ENCODE results near the gene RPL29. TPM values are rescaled to one million over a fixed set of nuclear protein-coding genes. Genes with fewer than 3 reads are reported as not detected.

Gene RPL29
- total and polyA plus RNA-seq, 2 of the 8 experiments (the other 6 are each of a cell fraction or from before 2014, with no cell fraction given), result 1,467 to 2,660 TPM

- POLR2A ChIA-PET (ENCODE audit: partially characterized antibody), result interaction anchor here (0.5 to 2.1 kb wide), 2 partner anchors 10 to 479 kb away, joined by 3 to 12 read pairs; no protein-coding TSS in a partner anchor
- Histone ChIP-seq H4K91ac (replicated peaks; ENCODE audit: insufficient read length, low read length) (no peak overlapping the region), H3K36me3 (ENCODE audit: control insufficient read depth in 2 of 4, insufficient read depth in 4 of 4, low read length in 3 of 4) (no peaks in the 10 kb centered on the region), H3K27ac (ENCODE audit: low read depth, low read length) (no peak overlapping the region), H3K56ac (replicated peaks; ENCODE audit: insufficient read length, low read depth, low read length) (no peak overlapping the region), H2BK15ac (ENCODE audit: low read length) (no peak overlapping the region), H2BK120ac (replicated peaks; ENCODE audit: low read depth, low read length) (no peak overlapping the region), H3K9ac (replicated peaks in 1 of 4; ENCODE audit: extremely low read depth in 1 of 4, low read depth in 3 of 4, low read length in 3 of 4) (no peak overlapping the region), H2BK5ac (ENCODE audit: low read depth, low read length) (no peak overlapping the region), H3K14ac (ENCODE audit: insufficient read length) (no peak overlapping the region), H3K4ac (replicated peaks; ENCODE audit: insufficient read length, low read depth, low read length) (no peak overlapping the region), H3K79me1 (ENCODE audit: low read depth, low read length) (no peaks in the 10 kb centered on the region), H3K23ac (ENCODE audit: insufficient read length) (no peak overlapping the region), H3K4me3 (ENCODE audit: extremely low read depth in 1 of 4, insufficient read depth in 2 of 4, low read depth in 3 of 4, low read length in 4 of 4) (no peak overlapping the region), H3K27me3 (replicated peaks in 1 of 4; ENCODE audit: control insufficient read depth in 3 of 4, extremely low read depth in 1 of 4, insufficient read depth in 3 of 4, low read length in 3 of 4) (no peaks in the 10 kb centered on the region; a peak in 2 of 7 replicates), H3K4me2 (ENCODE audit: insufficient read depth in 1 of 2, low read depth in 2 of 2, low read length in 2 of 2) (peak overlapping the region in 1 of 2 experiments; percentile 54; a peak in 1 of 4 replicates), H2AFZ (ENCODE audit: low read length) (no peak overlapping the region; the same call in 1 of the 2 replicates), H2BK12ac (ENCODE audit: low read depth, low read length) (no peak overlapping the region), H3K79me2 (ENCODE audit: control insufficient read depth in 1 of 2, insufficient read depth in 2 of 2, low read length in 2 of 2) (no peaks in the 10 kb centered on the region), H3K23me2 (ENCODE audit: low read depth, low read length) (peaks cover 3% of the 10 kb centered on the region; the same call in 1 of the 2 replicates), H2AK5ac (ENCODE audit: low read depth, low read length) (no peak overlapping the region), H4K20me1 (replicated peaks in 1 of 2; ENCODE audit: control insufficient read depth in 1 of 2, insufficient read depth in 2 of 2, low read length in 2 of 2) (no peaks in the 10 kb centered on the region), H4K5ac (ENCODE audit: insufficient read length, low read depth, low read length) (no peak overlapping the region), H2BK20ac (ENCODE audit: low read length) (no peak overlapping the region), H4K8ac (ENCODE audit: extremely low read depth, insufficient read depth, low read length) (no peak overlapping the region), H3K18ac (ENCODE audit: extremely low read depth, low read length) (no peak overlapping the region), H3K9me3 (ENCODE audit: insufficient read depth in 2 of 2, low read depth in 1 of 2, low read length in 1 of 2) (no peaks in the 10 kb centered on the region), H3K4me1 (replicated peaks in 1 of 4; ENCODE audit: control insufficient read depth in 3 of 4, insufficient read depth in 4 of 4, low read length in 3 of 4) (peaks cover 11 to 46% (median 29%) of the 10 kb centered on the region in 4 experiments)
- DNase-seq (ENCODE audit: low read depth in 1 of 2, low spot score in 2 of 2), result peak; percentile 87 to 98
- WGBS, 2 experiments (ENCODE audit: extremely low coverage in 1 of 2, insufficient coverage in 1 of 2, insufficient read length in 1 of 2, insufficient replicate concordance in 2 of 2, low coverage in 1 of 2, low lambda C conversion rate in 2 of 2, missing lambda C conversion rate in 1 of 2), result 7% methylated on average over 17 of the region's 18 CpGs; no CpG with 5 or more reads in 1 of the 2 experiments
- no peak for FAIRE-seq
- CTCF ChIA-PET (ENCODE audit: partially characterized antibody), result interaction anchor here (0.6 to 24.7 kb wide), 42 partner anchors 9 to 387 kb away, joined by 3 to 984 read pairs (median 6); partner anchors contain the start of genes ABHD14A, ABHD14B, ACY1 and DUSP7
- peak; percentile 80 for TF ChIP-seq CREB1 (IDR thresholded peaks at IDR 0.05)
- TF ChIP-seq SIRT6 (IDR thresholded peaks at IDR 0.05; ENCODE audit: low read length), result no peak
- TF ChIP-seq EZH2 (IDR thresholded peaks at IDR 0.05; ENCODE audit: low read depth, low read length, severe bottlenecking), result no peak
- TF ChIP-seq BCL11A (IDR thresholded peaks at IDR 0.05; ENCODE audit: low read depth in 2 of 2, low read length in 2 of 2), result no peak
- TF ChIP-seq HDAC2 (IDR thresholded peaks at IDR 0.05; ENCODE audit: borderline replicate concordance in 1 of 2, low read depth in 2 of 2, low read length in 2 of 2), result no peak
- TF ChIP-seq TEAD4 (IDR thresholded peaks at IDR 0.05; ENCODE audit: low read depth, low read length), result 0 out of 2 replicates have a peak, but pooled peaks have one; percentile 3
- peak; percentile 40; the same call in 1 of the 2 replicates for TF ChIP-seq KDM5A (IDR thresholded peaks at IDR 0.05; ENCODE audit: low read length)
- no peak for TF ChIP-seq MAFK (IDR thresholded peaks at IDR 0.05; ENCODE audit: low read depth, low read length)
- TF ChIP-seq RAD21 (IDR thresholded peaks at IDR 0.05 in 1 of 2, conservative IDR thresholded peaks at IDR 0.05 in 1 of 2; ENCODE audit: low read depth in 2 of 2, low read length in 2 of 2), result peak; percentile 99
- peak; percentile 75; a peak in 2 of 4 replicates for TF ChIP-seq SIN3A (conservative IDR thresholded peaks at IDR 0.05 in 1 of 2, IDR thresholded peaks at IDR 0.05 in 1 of 2; ENCODE audit: low read depth in 1 of 2, low read length in 2 of 2)
- no peak for TF ChIP-seq RNF2 (IDR thresholded peaks at IDR 0.05; ENCODE audit: borderline replicate concordance, low read depth, low read length, missing control alignments, poor library complexity, severe bottlenecking)
Observed at GRCh38 chr3:52001443-52001974, 5.8 kb upstream of the RPL29 start.
